H1 (cell line): ENCODE results near the gene ANKRD6. TPM values are rescaled to one million over a fixed set of nuclear protein-coding genes. Genes with fewer than 3 reads are reported as not detected.

Experiments used
- CHD2 ChIP-seq: IDR thresholded peaks from 2 replicates; pipeline ENCODE4 v1.6.1; 2012; ENCODE audit warnings: low read length, improper control_type of control experiment
- EP300 ChIP-seq, 2 experiments: IDR thresholded peaks; 1 replicate in 1 of 2; 2 replicates in 1 of 2; pipeline ENCODE4 v1.6.1; 2011 to 2012; ENCODE audit warnings: low read depth in 2 of 2, low read length in 2 of 2, mild to moderate bottlenecking in 2 of 2, borderline replicate concordance in 1 of 2, inconsistent platforms in 1 of 2, moderate library complexity in 1 of 2
- FOSL1 ChIP-seq: IDR thresholded peaks from 2 replicates; pipeline ENCODE4 v1.6.1; 2011; ENCODE audit warnings: mild to moderate bottlenecking, low read depth, low read length, moderate library complexity; ENCODE audit not compliant: insufficient read depth
- JUN ChIP-seq: IDR thresholded peaks from 2 replicates; pipeline ENCODE4 v1.6.1; 2011; ENCODE audit warnings: low read depth, mild to moderate bottlenecking, improper control_type of control experiment, low read length
- JUND ChIP-seq: IDR thresholded peaks from 2 replicates; pipeline ENCODE4 v1.6.1; 2011; ENCODE audit warnings: mild to moderate bottlenecking, improper control_type of control experiment, low read length
- KDM1A ChIP-seq: fragments of 200-600, 300-600 bp; sonication (generic); IDR thresholded peaks from 2 replicates; pipeline ENCODE4 v1.7.1; 2016; ENCODE audit warnings: mild to moderate bottlenecking, low read length, borderline replicate concordance
- MAFK ChIP-seq: IDR thresholded peaks from 2 replicates; pipeline ENCODE4 v1.6.1; 2012; ENCODE audit warnings: low read depth, mild to moderate bottlenecking, improper control_type of control experiment, low read length
- RAD21 ChIP-seq, 2 experiments: IDR thresholded peaks in 1 of 2; conservative IDR thresholded peaks in 1 of 2; 2 replicates each; pipeline ENCODE4 v1.6.1; 2011; ENCODE audit warnings: low read depth in 2 of 2, low read length in 2 of 2, improper control_type of control experiment in 1 of 2, inconsistent platforms in 1 of 2, mild to moderate bottlenecking in 1 of 2, moderate library complexity in 1 of 2
- SAP30 ChIP-seq: fragments of 300-600 bp; sonication (generic); IDR thresholded peaks from 2 replicates; pipeline ENCODE4 v1.7.1; 2012; ENCODE audit warnings: low read length, moderate library complexity, mild to moderate bottlenecking, inconsistent platforms; ENCODE audit not compliant: insufficient read depth, insufficient replicate concordance
- SIN3A ChIP-seq, 2 experiments: IDR thresholded peaks in 1 of 2; conservative IDR thresholded peaks in 1 of 2; 2 replicates each; pipeline ENCODE4 v1.6.1; 2011 to 2012; ENCODE audit warnings: low read length in 2 of 2, improper control_type of control experiment in 1 of 2, low read depth in 1 of 2, mild to moderate bottlenecking in 1 of 2
- TAF1 ChIP-seq: IDR thresholded peaks from 2 replicates; pipeline ENCODE4 v1.6.1; 2011; ENCODE audit warnings: mild to moderate bottlenecking, low read depth, low read length
- TBP ChIP-seq: IDR thresholded peaks from 2 replicates; pipeline ENCODE4 v1.6.1; 2011; ENCODE audit warnings: low read depth, low read length, improper control_type of control experiment
- TCF12 ChIP-seq: IDR thresholded peaks from 2 replicates; pipeline ENCODE4 v1.6.1; 2011; ENCODE audit warnings: low read depth, mild to moderate bottlenecking, low read length
- ZNF274 ChIP-seq: IDR thresholded peaks from 2 replicates; pipeline ENCODE4 v1.7.0; 2012; ENCODE audit warnings: low read length, borderline replicate concordance; ENCODE audit errors: extremely low read depth
- polyA plus RNA-seq, 7 experiments: library from polyadenylated mRNA; depleted of rRNA in 3 of 7; stranded (reverse) in 5 of 7; unstranded in 2 of 7; fragments of >200 nt in 5 of 7; fragments of 200-250 nt in 2 of 7; gene quantifications; 1 replicate in 5 of 7; 2 replicates in 1 of 7; 4 replicates in 1 of 7; pipeline versions ENCODE4 v1.2.1 to v1.2.3, GENCODE V29; 2011 to 2013; ENCODE audit warnings: missing spikeins in 2 of 7, mixed read lengths in 2 of 7
- total RNA-seq: library from RNA; stranded (reverse); fragmentation: NEBNext Ultra II Directional; extraction: Animal tissue kit (Norgen Biotek cat#: 25700); gene quantifications from 2 replicates; pipeline ENCODE4 v1.2.1, GENCODE V29; 2021

Gene ANKRD6
- total and polyA plus RNA-seq, 2 of the 8 experiments (the other 6 are each of a cell fraction or from before 2014, with no cell fraction given) = 5.9 to 12.8 TPM

DNA sequence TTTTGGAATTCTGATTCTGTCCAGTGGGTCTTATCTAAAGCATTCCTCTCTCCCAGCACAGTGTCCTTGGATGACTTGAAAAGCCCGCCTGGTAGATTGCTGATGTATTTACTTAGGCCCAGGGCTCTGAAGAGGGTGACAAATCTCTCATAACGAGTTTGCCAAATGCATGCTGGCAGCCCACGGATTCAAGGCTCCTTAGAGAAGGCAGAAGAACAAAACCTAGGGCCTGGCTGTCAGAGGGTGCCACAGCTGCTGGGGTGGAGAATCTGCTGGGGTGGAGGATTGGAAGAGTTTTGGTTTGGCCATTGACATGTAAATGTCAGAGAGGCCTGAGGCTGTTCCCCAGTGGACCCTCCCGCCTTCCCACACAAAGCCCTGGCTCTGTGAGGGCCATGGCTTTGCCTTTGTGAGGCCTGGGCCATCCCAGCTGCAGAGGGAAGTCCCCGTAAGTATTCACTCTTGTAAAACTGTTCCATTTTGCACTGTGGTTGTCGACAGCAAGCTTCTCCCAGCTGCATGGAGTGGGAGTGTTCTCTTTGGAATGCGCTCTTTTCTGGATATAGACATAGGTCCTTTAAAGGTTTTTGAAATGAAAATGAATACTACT, 50.3 kb downstream of the ANKRD6 start (continued):
- no peak for TF ChIP-seq MAFK
- peak; percentile 19 to 94; a peak in 1 of 3 replicates for TF ChIP-seq EP300 (IDR thresholded peaks at IDR 0.05; ENCODE audit: borderline replicate concordance in 1 of 2, low read depth in 2 of 2, low read length in 2 of 2)
- no peak for TF ChIP-seq ZNF274
- no peak for TF ChIP-seq JUN
- peak; percentile 36; the same call in 1 of the 2 replicates for TF ChIP-seq TBP
- no peak for TF ChIP-seq TAF1
- peak; percentile 80 to 89; a peak in 2 of 4 replicates for TF ChIP-seq SIN3A (conservative IDR thresholded peaks at IDR 0.05 in 1 of 2, IDR thresholded peaks at IDR 0.05 in 1 of 2; ENCODE audit: low read depth in 1 of 2, low read length in 2 of 2)
- no peak for TF ChIP-seq CHD2
- peak; percentile 57 for TF ChIP-seq SAP30
- TF ChIP-seq TCF12 = peak; percentile 61; the same call in 1 of the 2 replicates
- TF ChIP-seq FOSL1 = no peak
- TF ChIP-seq KDM1A = 0 out of 2 replicates have a peak, but pooled peaks have one; percentile 53
- TF ChIP-seq JUND = peak; percentile 32; the same call in 1 of the 2 replicates
- TF ChIP-seq RAD21 (IDR thresholded peaks at IDR 0.05 in 1 of 2, conservative IDR thresholded peaks at IDR 0.05 in 1 of 2; ENCODE audit: low read depth in 2 of 2, low read length in 2 of 2) = peak in 1 of 2 experiments; percentile 19; a peak in 2 of 4 replicates
